Stomach (tissue), 9 donors: ENCODE data around the gene CAV2. TPM values are rescaled to one million over a fixed set of nuclear protein-coding genes. Genes with fewer than 3 reads are reported as not detected.
A peak's percentile ranks its signal among the peaks of the same experiment; 100 is the strongest.

Source experiments
- DNase-seq, 2 donors: peaks; one replicate each; pipeline versions ENCODE4 v3.0.0 to v3.0.0-alpha.2; 2013 to 2019
- H3K27ac ChIP-seq, 5 donors: fragments of 200-600 bp in 4 of 5; sonication (generic) in 4 of 5; one replicate each; pipeline ENCODE4 v1.5.1; 2013 to 2019; ENCODE audit warnings: mild to moderate bottlenecking in 1 of 5, moderate library complexity in 1 of 5
- H3K27me3 ChIP-seq, 3 donors: fragments of 200-600 bp; sonication (generic); one replicate each; pipeline ENCODE4 v1.5.1; 2017 to 2019; ENCODE audit warnings: mixed run types in 1 of 3
- H3K36me3 ChIP-seq, 4 donors: fragments of 200-600 bp; sonication (generic); 1 replicate in 3 of 4; 2 replicates in 1 of 4; pipeline ENCODE4 v1.5.1; 2016 to 2019
- H3K4me1 ChIP-seq, 4 donors: fragments of 200-600 bp; sonication (generic); one replicate each; pipeline ENCODE4 v1.5.1; 2016 to 2019
- H3K4me3 ChIP-seq, 4 donors: fragments of 200-600 bp; sonication (generic) in 3 of 4; one replicate each; pipeline ENCODE4 v1.5.1; 2016 to 2019; ENCODE audit warnings: mild to moderate bottlenecking in 1 of 4
- H3K9me3 ChIP-seq, 4 donors: fragments of 200-600 bp; sonication (generic); one replicate each; pipeline ENCODE4 v1.5.1; 2016 to 2019
- EP300 ChIP-seq: sonication (generic); formaldehyde crosslinking; IDR thresholded peaks from one replicate; pipeline ENCODE4 v1.6.1; 2017; ENCODE audit warnings: antibody characterized with exemption
- POLR2A ChIP-seq, 4 donors: fragments of 450-650 bp; IDR thresholded peaks; one replicate each; pipeline ENCODE4 v1.6.1; 2016; ENCODE audit warnings: antibody characterized with exemption in 4 of 4, control low read depth in 2 of 4, mild to moderate bottlenecking in 1 of 4, moderate library complexity in 1 of 4
- POLR2AphosphoS5 ChIP-seq, 3 donors: sonication (generic); formaldehyde crosslinking; IDR thresholded peaks; one replicate each; pipeline ENCODE4 v1.6.1; 2016; ENCODE audit warnings: antibody characterized with exemption in 3 of 3
- WGBS, 5 donors: extraction: QIAGEN DNeasy Blood & Tissue Kit in 3 of 5; methylation state at CpG; one replicate each; pipeline versions ENCODE4 v1.1.5 to v1.1.7; 2013 to 2018; 5-methylcytosine and 5-hydroxymethylcytosine counted together
- intact Hi-C: fragments of 100-400 bp; cut with DNase I; formaldehyde crosslinking; loops from one replicate; pipeline ENCODE4 v1.15.1; 2023; ENCODE audit warnings: low total_unique reads
- polyA plus RNA-seq, 3 donors: library from polyadenylated mRNA; stranded (reverse); fragments of 200-250 nt; gene quantifications; one replicate each; pipeline ENCODE4 v1.2.3, GENCODE V29; 2013
- total RNA-seq, 5 donors: library from RNA; depleted of rRNA; stranded (reverse); fragments of >200 nt; gene quantifications; one replicate each; pipeline versions ENCODE4 v1.1.0 to v1.2.3, GENCODE V29; 2014 to 2016
- TF ChIP-seq, protein P1 (sequence below), 7 experiments: fragments of 450-650 bp in 4 of 7; fragments of 200-600 bp in 3 of 7; sonication (generic) in 3 of 7; IDR thresholded peaks; one replicate each; pipeline ENCODE4 v1.5.1; 2016 to 2019; ENCODE audit warnings: antibody characterized with exemption in 7 of 7, control low read depth in 2 of 7, mild to moderate bottlenecking in 1 of 7
- donor health status: healthy with polysubstance abuse.
- donor health status: Bipolar disorder and iron deficiency.
- donor health status: healthy.

Gene CAV2
- total and polyA plus RNA-seq, 8 donors, result 15.7 to 90.1 (median 27.4) TPM

DNA sequence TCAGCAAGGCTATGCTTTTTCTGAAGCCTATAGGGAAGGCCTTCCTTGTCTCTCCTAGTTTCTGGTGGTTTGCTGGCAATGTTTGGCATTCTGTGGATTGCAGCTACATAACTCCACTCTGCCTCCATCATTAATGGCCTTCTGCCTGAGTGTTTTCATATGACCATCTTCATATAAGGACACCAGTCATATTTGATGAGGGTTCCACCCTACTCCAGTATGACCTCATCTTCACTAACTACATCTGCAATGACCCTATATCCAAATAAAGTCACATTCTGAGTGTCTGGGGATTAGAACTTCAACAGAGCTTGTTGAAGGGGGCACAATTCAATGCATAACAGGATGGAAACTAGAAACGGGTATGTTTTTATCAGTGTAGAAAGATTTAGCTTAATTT lies 47.4 kb downstream of the CAV2 start:
- TF ChIP-seq, protein P1, sequence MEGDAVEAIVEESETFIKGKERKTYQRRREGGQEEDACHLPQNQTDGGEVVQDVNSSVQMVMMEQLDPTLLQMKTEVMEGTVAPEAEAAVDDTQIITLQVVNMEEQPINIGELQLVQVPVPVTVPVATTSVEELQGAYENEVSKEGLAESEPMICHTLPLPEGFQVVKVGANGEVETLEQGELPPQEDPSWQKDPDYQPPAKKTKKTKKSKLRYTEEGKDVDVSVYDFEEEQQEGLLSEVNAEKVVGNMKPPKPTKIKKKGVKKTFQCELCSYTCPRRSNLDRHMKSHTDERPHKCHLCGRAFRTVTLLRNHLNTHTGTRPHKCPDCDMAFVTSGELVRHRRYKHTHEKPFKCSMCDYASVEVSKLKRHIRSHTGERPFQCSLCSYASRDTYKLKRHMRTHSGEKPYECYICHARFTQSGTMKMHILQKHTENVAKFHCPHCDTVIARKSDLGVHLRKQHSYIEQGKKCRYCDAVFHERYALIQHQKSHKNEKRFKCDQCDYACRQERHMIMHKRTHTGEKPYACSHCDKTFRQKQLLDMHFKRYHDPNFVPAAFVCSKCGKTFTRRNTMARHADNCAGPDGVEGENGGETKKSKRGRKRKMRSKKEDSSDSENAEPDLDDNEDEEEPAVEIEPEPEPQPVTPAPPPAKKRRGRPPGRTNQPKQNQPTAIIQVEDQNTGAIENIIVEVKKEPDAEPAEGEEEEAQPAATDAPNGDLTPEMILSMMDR (IDR thresholded peaks at IDR 0.05), result no peak
- TF ChIP-seq POLR2A (IDR thresholded peaks at IDR 0.05), result no peak
- TF ChIP-seq EP300, result no peak
- no peak for TF ChIP-seq POLR2AphosphoS5 (IDR thresholded peaks at IDR 0.05)
- WGBS, 5 donors, result 69 to 93% (median 82%) methylated on average over 1 of the region's 1 CpG
- no peak overlapping the region for H3K4me3 ChIP-seq
- H3K27ac ChIP-seq, result peak overlapping the region in 4 of 5 donors; percentile 30 to 79 (median 47)
- intact Hi-C loops, result no loop called here
- no peak for DNase-seq
- H3K36me3 ChIP-seq, result no peaks in the 10 kb centered on the region
- no peaks in the 10 kb centered on the region for H3K9me3 ChIP-seq
- no peaks in the 10 kb centered on the region for H3K27me3 ChIP-seq
- peaks cover 0 to 31% (median 12%) of the 10 kb centered on the region in 4 donors for H3K4me1 ChIP-seq

- 71 to 90% (median 81%) methylated on average over 2 of the region's 2 CpGs for WGBS, 5 donors
- H3K4me1 ChIP-seq, result peaks cover 0 to 30% (median 12%) of the 10 kb centered on the region in 4 donors
Observed at GRCh38 chr7:116547347-116547746, 47.8 kb downstream of the CAV2 start.

GRCh38 chr7:116548506-116548905 lies 49.0 kb downstream of the CAV2 start:
- peaks cover 0 to 34% (median 14%) of the 10 kb centered on the region in 4 donors for H3K4me1 ChIP-seq
- no peaks in the 10 kb centered on the region for H3K27me3 ChIP-seq
- no peak for DNase-seq
- H3K27ac ChIP-seq, result peak overlapping the region in 3 of 5 donors; percentile 30 to 79 (median 62)
- H3K4me3 ChIP-seq, result no peak overlapping the region
- TF ChIP-seq, protein P1 (IDR thresholded peaks at IDR 0.05), result no peak
- no peak for TF ChIP-seq POLR2AphosphoS5 (IDR thresholded peaks at IDR 0.05)
- TF ChIP-seq POLR2A (IDR thresholded peaks at IDR 0.05), result no peak
- TF ChIP-seq EP300, result no peak
- no peaks in the 10 kb centered on the region for H3K9me3 ChIP-seq
- WGBS, 5 donors, result 72 to 90% (median 82%) methylated on average over 3 of the region's 3 CpGs
- no peaks in the 10 kb centered on the region for H3K36me3 ChIP-seq
- intact Hi-C loops, result no loop called here

More at GRCh38 chr7:116547347-116547746, 47.8 kb downstream of the CAV2 start:
- TF ChIP-seq POLR2A (IDR thresholded peaks at IDR 0.05) (no peak), POLR2AphosphoS5 (IDR thresholded peaks at IDR 0.05) (peak in 2 of 3 donors; percentile 6 to 69)
- DNase-seq, result no peak
- Histone ChIP-seq H3K36me3 (no peaks in the 10 kb centered on the region), H3K27ac (peak overlapping the region in 4 of 5 donors; percentile 30 to 79 (median 47)), H3K27me3 (no peaks in the 10 kb centered on the region), H3K4me3 (no peak overlapping the region), H3K9me3 (no peaks in the 10 kb centered on the region)
- intact Hi-C loops, result no loop called here

DNA sequence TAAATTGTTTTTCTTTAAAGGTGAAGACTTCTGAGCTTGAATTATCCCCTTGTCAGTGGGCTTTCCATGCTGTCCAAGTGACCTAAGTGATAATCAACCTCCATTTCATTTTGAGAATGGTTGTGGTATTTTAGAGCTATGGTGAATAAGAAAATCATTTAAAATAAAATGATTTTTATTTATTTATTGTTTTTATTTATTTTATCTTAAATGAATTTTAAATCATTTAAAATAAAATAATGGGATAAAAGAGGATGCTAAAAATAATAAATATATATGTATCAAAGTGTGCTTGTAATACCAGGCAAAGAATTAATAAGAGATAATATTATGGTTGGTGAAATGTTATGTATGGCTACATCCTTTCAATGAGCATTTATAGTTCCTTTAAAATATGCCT lies 49.8 kb downstream of the CAV2 start:
- H3K9me3 ChIP-seq, result no peaks in the 10 kb centered on the region
- TF ChIP-seq POLR2A (IDR thresholded peaks at IDR 0.05) (no peak), EP300 (no peak), POLR2AphosphoS5 (IDR thresholded peaks at IDR 0.05) (no peak)
- TF ChIP-seq, protein P1 (IDR thresholded peaks at IDR 0.05), result no peak
- intact Hi-C loops, result no loop called here
- H3K27me3 ChIP-seq, result no peaks in the 10 kb centered on the region
- H3K36me3 ChIP-seq, result no peaks in the 10 kb centered on the region
- H3K27ac ChIP-seq, result peak overlapping the region in 2 of 5 donors; percentile 62 to 85
- H3K4me3 ChIP-seq, result no peak overlapping the region
- H3K4me1 ChIP-seq, result peaks cover 0 to 41% (median 14%) of the 10 kb centered on the region in 4 donors
- DNase-seq, result no peak

DNA sequence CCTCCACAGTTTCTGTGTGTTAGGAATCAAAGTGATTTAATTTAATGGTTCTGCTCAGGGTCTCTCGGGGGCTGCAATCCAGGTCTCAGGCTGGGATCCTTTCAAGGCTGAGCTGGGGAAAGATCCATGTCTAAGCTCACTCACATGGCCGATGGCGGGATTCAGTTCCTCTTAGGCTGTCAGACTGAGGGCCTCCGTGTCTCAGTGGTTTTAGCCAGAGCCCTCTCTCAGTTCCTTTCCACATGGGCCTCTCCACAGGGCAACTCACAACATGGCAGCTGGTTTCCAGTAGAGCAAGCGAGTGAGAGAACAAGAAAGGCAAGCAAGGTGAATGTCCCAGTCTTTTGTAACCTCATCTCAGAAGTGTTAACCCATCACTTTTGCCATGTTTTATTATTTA lies 52.2 kb downstream of the CAV2 start:
- TF ChIP-seq POLR2AphosphoS5 (IDR thresholded peaks at IDR 0.05) (no peak), EP300 (no peak), POLR2A (IDR thresholded peaks at IDR 0.05) (no peak)
- TF ChIP-seq, protein P1 (IDR thresholded peaks at IDR 0.05), result no peak

More for the DNA sequence above, 52.2 kb downstream of the CAV2 start:
- no peaks in the 10 kb centered on the region for H3K9me3 ChIP-seq
- no peak for DNase-seq
- H3K27ac ChIP-seq, result peak overlapping the region in 3 of 5 donors; percentile 40 to 85 (median 41)
- H3K27me3 ChIP-seq, result no peaks in the 10 kb centered on the region
- peaks cover 0 to 34% (median 8%) of the 10 kb centered on the region in 4 donors for H3K4me1 ChIP-seq
- H3K36me3 ChIP-seq, result no peaks in the 10 kb centered on the region
- no peak overlapping the region for H3K4me3 ChIP-seq
- intact Hi-C loops, result no loop called here
- 66 to 93% (median 90%) methylated on average over 5 of the region's 5 CpGs for WGBS, 5 donors
